Measurements from ENCODE around the gene COPS7A.
A peak's percentile ranks its signal among the peaks of the same experiment; 100 is the strongest.

COPS7A gene

DNA sequence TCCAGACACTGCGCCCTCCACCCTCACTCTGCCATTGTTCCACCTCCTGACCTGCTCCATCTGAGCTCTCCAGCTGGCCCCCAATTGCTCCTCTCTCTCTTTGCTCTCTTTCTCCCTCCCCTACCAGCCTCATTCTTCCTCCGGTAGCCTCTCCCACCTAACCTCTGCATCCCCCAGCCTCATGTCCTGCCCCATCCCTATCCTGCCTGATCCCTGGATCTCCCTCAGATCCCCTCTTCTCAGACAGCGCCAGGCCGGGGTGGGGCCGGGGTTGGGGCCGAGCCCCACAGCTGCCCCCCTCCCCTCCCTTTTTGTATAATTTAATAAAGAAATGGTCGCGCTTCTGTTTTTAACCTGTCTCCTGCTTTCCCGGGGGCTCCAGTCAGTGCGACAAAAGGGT lies 46.8 kb downstream of the COPS7A start:
- DNase-seq: no peak

GRCh38 chr12:6771091-6771495 lies 47.2 kb downstream of the COPS7A start:
- no peak for DNase-seq

DNA sequence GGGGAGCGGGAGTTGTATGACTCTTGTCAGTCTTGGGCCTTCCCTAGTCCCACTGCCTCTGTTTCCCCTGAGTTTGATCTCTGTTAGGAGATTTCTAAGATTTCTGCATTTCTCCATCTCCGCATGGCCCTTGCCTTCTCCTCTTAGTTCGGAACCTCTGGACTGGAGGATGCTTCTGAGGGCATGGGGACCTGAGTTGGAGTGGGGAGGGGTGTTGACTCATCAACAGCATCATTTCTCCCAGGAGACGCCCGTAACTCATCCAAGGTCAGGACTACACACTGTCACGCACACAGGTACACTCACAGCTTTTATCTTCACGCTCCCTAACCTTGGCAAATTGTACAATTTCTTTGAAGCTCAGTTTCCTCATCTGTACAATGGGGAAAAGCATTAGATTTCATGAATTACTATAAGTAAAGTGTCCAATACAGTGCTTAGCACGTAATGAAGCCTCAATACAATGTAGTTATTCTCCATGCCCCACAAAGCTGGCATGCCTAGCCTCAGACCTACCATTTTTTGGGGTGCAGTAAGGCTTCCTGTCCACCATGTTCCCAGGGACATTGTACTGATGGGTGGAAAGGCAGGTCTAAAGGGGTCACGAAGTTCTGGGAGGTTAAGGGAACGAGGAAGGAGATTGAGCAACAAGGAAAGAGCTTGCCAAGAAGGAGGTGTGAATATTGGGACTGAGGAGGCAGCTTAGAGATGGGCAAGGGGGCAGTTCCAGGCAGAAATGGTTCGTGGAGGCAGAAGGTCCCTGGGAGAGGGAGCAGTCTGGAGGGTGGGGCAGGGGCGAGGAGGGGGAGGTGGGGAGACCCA lies 47.9 kb downstream of the COPS7A start:
- no peak for DNase-seq

- DNase-seq: peak; percentile 52
Measured at GRCh38 chr12:6772331-6772695, 48.5 kb downstream of the COPS7A start, which contains the start of gene LAG3. TSS of gene LAG3 (plus strand) at chr12:6772520. CDS start at chr12:6772853, 333 bp downstream.

DNA sequence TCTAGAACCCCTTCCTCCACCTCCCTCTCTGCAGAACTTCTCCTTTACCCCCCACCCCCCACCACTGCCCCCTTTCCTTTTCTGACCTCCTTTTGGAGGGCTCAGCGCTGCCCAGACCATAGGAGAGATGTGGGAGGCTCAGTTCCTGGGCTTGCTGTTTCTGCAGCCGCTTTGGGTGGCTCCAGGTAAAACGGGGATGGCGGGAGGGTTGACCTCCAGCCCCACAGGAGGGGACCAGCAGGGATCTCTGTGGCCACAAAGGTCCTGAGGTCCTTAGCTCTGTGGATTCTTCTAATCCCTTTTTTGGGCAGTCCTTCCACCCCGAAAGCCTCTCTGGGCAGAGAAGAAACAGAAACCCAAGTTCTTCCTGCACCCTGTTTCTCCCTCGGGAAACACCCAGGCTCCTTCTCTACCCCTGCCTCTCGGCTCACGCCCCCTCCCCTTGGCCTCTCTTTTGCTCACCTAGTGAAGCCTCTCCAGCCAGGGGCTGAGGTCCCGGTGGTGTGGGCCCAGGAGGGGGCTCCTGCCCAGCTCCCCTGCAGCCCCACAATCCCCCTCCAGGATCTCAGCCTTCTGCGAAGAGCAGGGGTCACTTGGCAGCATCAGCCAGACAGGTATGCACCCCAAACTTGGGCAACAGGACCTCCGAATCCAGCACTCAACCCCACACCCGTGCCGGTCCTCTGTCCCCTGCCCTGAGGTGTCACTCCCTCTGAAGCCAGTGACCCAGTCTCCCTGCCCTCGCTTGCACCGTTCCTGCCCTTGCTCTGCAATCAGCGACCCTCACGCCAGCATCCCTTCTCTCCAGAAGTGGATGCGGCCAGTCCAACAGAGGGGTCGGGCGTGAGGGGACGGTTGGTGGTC lies 49.1 kb downstream of the COPS7A start:
- DNase-seq: no peak

GRCh38 chr12:6773590-6774351 lies 49.9 kb downstream of the COPS7A start:
- no peak for DNase-seq

DNA sequence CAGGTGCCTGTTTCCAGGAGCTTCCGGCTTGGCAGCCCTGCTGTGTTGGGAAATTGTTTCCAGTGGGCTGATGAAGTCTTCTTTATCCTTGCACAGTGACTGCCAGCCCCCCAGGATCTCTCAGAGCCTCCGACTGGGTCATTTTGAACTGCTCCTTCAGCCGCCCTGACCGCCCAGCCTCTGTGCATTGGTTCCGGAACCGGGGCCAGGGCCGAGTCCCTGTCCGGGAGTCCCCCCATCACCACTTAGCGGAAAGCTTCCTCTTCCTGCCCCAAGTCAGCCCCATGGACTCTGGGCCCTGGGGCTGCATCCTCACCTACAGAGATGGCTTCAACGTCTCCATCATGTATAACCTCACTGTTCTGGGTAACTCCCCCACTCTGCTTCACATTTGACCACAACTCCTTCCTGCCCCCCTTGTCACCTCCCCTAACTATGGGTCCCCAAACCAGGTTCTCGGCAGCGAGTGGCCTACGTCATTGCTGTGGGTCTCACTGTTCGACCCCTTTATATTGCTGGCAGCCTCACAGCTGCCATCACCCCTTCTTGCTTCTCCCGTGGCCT lies 50.7 kb downstream of the COPS7A start:
- DNase-seq: no peak

DNA sequence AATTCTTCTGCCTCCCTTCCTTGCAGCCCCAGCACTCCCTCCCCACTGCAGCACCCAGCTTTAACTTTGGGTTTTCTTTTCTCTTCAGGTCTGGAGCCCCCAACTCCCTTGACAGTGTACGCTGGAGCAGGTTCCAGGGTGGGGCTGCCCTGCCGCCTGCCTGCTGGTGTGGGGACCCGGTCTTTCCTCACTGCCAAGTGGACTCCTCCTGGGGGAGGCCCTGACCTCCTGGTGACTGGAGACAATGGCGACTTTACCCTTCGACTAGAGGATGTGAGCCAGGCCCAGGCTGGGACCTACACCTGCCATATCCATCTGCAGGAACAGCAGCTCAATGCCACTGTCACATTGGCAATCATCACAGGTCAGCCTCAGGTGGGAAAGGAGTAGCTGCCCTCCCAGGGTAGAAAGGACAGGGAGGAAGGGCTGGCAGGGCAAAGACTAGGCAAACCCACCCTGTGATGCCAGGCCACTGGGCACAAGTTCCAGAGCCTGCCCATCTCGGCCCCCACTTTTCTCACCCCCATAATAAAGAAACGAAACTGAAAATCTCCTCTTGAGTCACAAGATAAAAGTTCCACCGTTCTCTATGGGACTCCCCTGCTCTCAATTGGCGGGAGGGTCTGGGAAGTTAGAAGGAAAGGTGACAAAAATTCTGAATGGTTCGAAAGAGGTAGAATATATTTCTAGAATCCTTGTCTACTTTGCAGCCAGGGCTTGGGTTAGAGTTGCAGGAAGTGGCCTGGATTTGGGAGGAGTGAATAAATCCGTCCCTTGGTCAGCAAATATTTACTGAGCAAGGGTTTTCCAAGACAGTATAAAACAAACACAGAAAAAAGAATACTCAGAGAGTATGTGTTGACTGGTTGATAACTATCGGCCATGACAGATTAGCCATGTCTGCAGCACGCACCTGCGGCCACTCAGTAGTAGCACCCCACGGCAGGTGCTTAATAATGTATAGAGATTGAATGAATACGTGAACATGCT lies 51.6 kb downstream of the COPS7A start:
- DNase-seq: no peak

- DNase-seq: no peak
Measured at GRCh38 chr12:6777386-6777785, 53.5 kb downstream of the COPS7A start.

DNA sequence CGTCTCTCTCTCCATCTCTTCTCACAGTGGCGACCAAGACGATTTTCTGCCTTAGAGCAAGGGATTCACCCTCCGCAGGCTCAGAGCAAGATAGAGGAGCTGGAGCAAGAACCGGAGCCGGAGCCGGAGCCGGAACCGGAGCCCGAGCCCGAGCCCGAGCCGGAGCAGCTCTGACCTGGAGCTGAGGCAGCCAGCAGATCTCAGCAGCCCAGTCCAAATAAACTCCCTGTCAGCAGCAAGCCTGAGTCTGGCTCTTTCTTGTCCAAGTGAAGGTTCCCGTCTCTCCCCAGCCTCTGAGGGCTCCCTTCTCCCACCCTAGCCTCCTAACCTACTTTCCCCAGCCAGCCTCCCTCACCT lies 54.3 kb downstream of the COPS7A start:
- DNase-seq: no peak

- DNase-seq: peak; percentile 93
Measured at GRCh38 chr12:6778574-6779550, 55.0 kb downstream of the COPS7A start.

GRCh38 chr12:6779708-6780432 lies 56.0 kb downstream of the COPS7A start:
- DNase-seq: peak; percentile 37

GRCh38 chr12:6780573-6780972 lies 56.7 kb downstream of the COPS7A start:
- no peak for DNase-seq
